Retinal pigment epithelial cell (primary cell): ENCODE measurements around the gene SLC12A3.

Experiments
- DNase-seq: peaks from one replicate; pipeline ENCODE4 v3.0.0-alpha.2; 2010; ENCODE audit warnings: low read depth
- H3K4me3 ChIP-seq: 2 replicates; pipeline ENCODE4 v1.5.1; 2011; ENCODE audit warnings: mild to moderate bottlenecking, low read length, control low read depth, moderate library complexity
- CTCF ChIP-seq: conservative IDR thresholded peaks from 2 replicates; pipeline ENCODE4 v1.5.1; 2011; ENCODE audit warnings: low read depth, low read length, control low read depth, inconsistent platforms

Gene SLC12A3

GRCh38 chr16:56876048-56876447, 11.0 kb downstream of the SLC12A3 start:
- TF ChIP-seq CTCF: no peak
- no peak for DNase-seq
- no peak overlapping the region for H3K4me3 ChIP-seq

- no peak for DNase-seq
- no peak for TF ChIP-seq CTCF
- no peak overlapping the region for H3K4me3 ChIP-seq
Observed at GRCh38 chr16:56877486-56878182, 12.6 kb downstream of the SLC12A3 start.

GRCh38 chr16:56878282-56878854, 13.4 kb downstream of the SLC12A3 start:
- H3K4me3 ChIP-seq: no peak overlapping the region
- no peak for TF ChIP-seq CTCF
- DNase-seq: no peak

DNA sequence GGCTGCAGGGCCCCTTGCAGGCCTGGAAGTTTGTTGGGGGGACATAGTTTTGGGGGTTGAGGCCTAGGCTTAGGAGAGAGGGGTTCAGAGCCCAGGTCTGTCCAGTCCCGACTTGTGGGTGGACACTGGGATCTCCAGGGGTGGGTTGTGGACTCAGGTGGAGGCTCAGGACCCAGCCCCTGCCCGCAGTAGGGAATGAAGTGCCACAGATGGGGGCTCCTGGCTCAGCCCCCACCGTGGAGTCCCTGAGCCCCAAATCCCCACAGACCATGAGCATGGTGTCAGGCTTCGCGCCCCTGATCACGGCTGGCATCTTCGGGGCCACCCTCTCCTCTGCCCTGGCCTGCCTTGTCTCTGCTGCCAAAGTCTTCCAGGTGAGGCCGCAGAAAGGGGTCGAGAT, 14.3 kb downstream of the SLC12A3 start:
- DNase-seq: no peak
- TF ChIP-seq CTCF: no peak

DNA sequence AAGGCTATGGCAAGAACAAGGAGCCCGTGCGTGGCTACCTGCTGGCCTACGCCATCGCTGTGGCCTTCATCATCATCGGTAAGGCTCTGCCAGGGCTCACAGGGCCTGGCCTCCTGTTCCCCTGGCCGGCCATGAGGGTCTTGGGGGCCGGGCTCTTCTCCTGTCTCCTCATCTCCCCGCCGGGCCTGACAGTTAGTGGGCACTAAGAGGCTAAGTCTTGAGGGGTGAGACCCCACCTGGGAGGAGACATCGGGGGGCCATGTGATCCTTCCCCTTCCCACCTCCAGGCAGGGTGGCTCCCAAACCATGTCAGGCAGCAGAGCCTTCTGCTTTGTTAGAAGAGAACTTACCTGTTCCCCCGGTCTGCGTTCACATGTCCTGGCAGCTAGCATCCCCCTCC, 15.2 kb downstream of the SLC12A3 start:
- H3K4me3 ChIP-seq: no peak overlapping the region
- no peak for DNase-seq
- no peak for TF ChIP-seq CTCF

More for the DNA sequence above, 14.3 kb downstream of the SLC12A3 start:
- no peak overlapping the region for H3K4me3 ChIP-seq

- H3K4me3 ChIP-seq: no peak overlapping the region
- no peak for TF ChIP-seq CTCF
- no peak for DNase-seq
Observed at GRCh38 chr16:56880685-56881084, 15.7 kb downstream of the SLC12A3 start.
